Measurements from ENCODE around the gene TMEM109.

GRCh38 chr11:60924906-60925853 is 11.2 kb downstream of the TMEM109 start:
- TF ChIP-seq CTCF (IDR thresholded peaks at IDR 0.05; ENCODE audit: low read depth, low read length) (no peak), EZH2phosphoT487 (IDR thresholded peaks at IDR 0.05; ENCODE audit: low read depth) (no peak)

Measured in OCI-LY3 (cell line).